ENCODE data around the gene POLR3B.
"Not testable (repeated sequence)": the region's sequence is repeated elsewhere in the genome, so short reads cannot be mapped to it uniquely, and the experiment has no call there.

POLR3B gene

DNA sequence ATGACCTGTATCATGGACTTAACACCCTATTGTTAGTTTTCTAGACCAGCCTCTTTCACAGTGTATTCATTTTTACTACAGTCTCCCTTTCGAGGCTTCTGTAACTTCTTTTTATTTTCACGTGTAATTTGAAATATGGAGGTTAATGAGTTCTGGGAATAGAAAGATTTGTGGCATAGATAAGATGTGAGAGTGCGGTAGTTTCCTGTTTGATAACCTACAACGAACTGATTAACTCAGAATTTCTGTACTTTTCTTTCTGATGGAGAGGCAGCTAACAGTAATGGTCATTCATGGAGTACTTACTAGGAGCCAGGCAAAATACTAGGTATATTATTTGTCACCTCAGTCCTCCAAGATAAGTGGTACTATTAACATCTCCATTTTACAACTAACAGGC lies 21.2 kb downstream of the POLR3B start:
- TF ChIP-seq, protein P1, sequence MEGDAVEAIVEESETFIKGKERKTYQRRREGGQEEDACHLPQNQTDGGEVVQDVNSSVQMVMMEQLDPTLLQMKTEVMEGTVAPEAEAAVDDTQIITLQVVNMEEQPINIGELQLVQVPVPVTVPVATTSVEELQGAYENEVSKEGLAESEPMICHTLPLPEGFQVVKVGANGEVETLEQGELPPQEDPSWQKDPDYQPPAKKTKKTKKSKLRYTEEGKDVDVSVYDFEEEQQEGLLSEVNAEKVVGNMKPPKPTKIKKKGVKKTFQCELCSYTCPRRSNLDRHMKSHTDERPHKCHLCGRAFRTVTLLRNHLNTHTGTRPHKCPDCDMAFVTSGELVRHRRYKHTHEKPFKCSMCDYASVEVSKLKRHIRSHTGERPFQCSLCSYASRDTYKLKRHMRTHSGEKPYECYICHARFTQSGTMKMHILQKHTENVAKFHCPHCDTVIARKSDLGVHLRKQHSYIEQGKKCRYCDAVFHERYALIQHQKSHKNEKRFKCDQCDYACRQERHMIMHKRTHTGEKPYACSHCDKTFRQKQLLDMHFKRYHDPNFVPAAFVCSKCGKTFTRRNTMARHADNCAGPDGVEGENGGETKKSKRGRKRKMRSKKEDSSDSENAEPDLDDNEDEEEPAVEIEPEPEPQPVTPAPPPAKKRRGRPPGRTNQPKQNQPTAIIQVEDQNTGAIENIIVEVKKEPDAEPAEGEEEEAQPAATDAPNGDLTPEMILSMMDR (IDR thresholded peaks at IDR 0.05; ENCODE audit: borderline replicate concordance, insufficient read depth, low read depth, low read length) = no peak
- H3K4me3 ChIP-seq (ENCODE audit: low read depth, low read length) = no peak overlapping the region

DNA sequence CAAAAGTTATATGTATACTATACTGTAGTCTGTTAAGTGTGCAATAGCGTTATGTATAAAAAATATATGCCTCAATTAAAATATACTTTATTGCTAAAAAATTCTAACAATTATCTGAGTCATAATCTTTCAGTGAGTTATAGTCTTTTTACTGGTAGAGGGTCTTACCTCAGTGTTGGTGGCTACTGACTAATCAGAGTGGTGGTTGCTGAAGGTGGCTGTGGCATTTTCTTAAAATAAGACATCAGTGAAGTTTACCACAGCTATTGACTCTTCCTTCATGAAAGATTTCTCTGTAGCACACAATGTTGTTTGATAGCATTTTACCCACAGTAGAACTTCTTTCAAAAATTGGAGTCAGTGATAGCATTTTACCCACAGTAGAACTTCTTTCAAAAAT lies 23.4 kb downstream of the POLR3B start:
- no peak overlapping the region for H3K4me3 ChIP-seq (ENCODE audit: low read depth, low read length)
- TF ChIP-seq, protein P1 (IDR thresholded peaks at IDR 0.05; ENCODE audit: borderline replicate concordance, insufficient read depth, low read depth, low read length) = no peak

DNA sequence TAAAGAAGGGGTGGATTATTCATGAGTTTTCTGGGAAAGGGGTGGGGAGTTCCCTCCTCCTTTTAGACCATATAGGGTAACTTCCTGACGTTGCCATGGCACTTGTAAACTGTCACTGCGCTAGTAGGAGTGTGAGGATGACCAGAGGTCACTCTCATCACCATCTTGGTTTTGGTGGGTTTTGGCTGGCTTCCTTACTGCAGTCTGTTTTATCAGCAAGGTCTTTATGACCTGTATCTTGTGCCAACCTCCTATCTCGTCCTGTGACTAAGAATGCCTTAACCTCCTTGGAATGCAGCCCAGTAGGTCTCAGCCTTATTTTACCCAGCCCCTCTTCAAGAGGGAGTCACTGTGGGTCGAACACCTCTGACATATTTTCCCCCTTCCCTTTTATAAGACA lies 24.3 kb downstream of the POLR3B start:
- not testable (repeated sequence) for H3K4me3 ChIP-seq (ENCODE audit: low read depth, low read length)

DNA sequence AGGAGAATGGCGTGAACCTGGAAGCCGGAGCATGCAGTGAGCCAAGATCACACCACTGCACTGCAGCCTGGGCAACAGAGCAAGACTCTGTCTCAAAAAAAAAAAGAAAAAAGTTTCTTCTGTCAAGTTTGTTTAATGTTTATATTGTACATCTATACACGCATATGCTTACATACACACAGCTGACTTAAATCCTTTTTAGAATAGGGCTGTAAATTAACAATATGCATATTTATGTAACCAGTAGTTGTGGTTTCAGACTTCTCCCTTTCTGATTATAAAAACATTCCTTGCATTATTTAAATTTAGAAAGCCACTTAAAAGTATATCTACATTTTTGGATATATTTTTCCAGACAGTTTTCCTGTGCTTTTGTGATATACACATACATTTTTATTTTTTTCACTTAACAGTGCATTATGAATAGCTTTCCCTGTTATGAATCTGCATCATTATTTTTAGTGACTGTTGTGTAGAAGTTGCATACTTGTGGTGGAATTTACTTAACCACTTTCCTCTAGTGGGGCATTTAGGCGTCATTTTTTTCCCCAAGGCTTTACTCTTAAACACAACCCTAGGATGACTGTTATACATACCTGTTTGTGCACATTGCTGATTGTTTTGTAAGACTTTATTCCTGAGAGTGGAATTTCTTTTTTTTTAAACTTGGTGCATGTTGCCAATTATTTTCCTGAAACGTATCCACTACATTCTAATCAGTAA lies 29.4 kb downstream of the POLR3B start:
- no peak overlapping the region for H3K4me3 ChIP-seq (ENCODE audit: low read depth, low read length)
- TF ChIP-seq, protein P1 (IDR thresholded peaks at IDR 0.05; ENCODE audit: borderline replicate concordance, insufficient read depth, low read depth, low read length) = no peak

DNA sequence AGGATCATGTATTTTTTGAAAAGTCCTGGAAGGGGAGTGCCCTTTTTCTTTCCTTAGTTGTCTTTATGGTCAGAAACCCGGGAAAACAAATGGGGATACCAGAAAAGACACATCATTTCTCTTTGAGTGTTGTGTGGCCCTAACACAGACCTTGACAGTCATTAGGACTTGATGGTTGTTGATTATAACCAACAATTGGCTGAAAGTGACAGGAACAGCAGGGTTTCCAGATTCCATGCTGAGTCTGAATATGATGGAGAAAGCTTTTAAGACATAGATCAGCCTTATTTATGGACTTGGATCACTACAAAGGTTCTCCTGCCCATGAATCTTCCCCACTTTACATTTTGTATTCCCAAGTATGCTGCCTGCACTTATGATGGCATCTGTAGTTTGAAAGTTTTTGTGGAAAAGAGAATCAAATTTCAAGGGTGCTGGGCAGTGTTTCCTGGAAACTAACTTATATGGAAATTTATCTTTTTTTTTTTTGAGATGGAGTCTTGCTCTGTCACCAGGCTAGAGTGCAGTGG lies 30.4 kb downstream of the POLR3B start:
- TF ChIP-seq, protein P1 (IDR thresholded peaks at IDR 0.05; ENCODE audit: borderline replicate concordance, insufficient read depth, low read depth, low read length) = no peak
- no peak overlapping the region for H3K4me3 ChIP-seq (ENCODE audit: low read depth, low read length)

DNA sequence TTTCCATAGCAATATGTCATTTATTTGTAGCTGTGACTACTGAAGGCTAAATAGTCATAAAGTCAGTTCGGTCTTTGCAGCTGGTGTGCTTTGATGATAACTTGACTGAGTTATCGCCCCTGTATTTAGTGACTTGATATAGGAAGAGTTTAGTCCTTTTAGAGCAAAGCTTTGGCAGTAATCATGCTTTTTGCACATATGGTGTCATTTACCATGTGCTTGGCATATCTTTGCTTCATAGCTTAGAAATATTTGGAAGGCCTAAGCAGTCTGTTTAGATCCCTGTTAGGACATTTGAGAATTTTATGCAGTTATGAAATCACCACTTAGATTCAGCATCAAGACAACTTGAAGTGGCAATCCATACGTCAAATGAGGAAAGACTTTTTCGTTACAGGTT lies 31.6 kb downstream of the POLR3B start:
- H3K4me3 ChIP-seq (ENCODE audit: low read depth, low read length) = no peak overlapping the region
- TF ChIP-seq, protein P1 (IDR thresholded peaks at IDR 0.05; ENCODE audit: borderline replicate concordance, insufficient read depth, low read depth, low read length) = no peak

DNA sequence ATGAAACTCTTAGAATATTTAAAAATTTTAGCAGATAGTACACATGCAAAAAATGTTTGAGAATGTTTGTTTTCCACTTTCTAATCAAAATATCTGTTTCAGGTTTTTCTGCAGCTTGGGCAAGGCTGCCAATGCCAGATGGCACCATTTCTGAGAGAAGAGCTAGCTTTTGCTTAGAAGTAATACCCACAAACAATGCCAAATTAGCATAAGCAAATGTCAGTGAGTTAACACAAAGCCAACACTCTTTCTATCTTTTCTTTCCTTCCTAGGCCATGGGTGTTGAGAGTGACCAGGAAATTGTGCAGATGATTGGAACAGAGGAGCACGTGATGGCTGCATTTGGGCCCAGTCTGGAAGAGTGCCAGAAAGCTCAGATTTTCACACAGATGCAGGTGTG lies 35.2 kb downstream of the POLR3B start:
- no peak overlapping the region for H3K4me3 ChIP-seq (ENCODE audit: low read depth, low read length)
- TF ChIP-seq, protein P1 (IDR thresholded peaks at IDR 0.05; ENCODE audit: borderline replicate concordance, insufficient read depth, low read depth, low read length) = no peak
